Mesothelial cell of epicardium (in vitro differentiated cells): ENCODE data around the gene RYR1. TPM values are rescaled to one million over a fixed set of nuclear protein-coding genes. Genes with fewer than 3 reads are reported as not detected.

Experiments used
- DNase-seq, 2 experiments: peaks; one replicate each; pipeline ENCODE4 v3.0.0; 2021; ENCODE audit warnings: low spot score in 2 of 2; ENCODE audit not compliant: unreplicated experiment in 2 of 2
- H3K27ac Mint-ChIP-seq: 2 replicates; pipeline ENCODE4 v1.8.0; 2021; ENCODE audit warnings: mixed read lengths
- H3K27me3 Mint-ChIP-seq: 2 replicates; pipeline ENCODE4 v1.8.0; 2021; ENCODE audit warnings: low read depth, mixed read lengths
- H3K36me3 Mint-ChIP-seq: 2 replicates; pipeline ENCODE4 v1.8.0; 2021; ENCODE audit warnings: mixed read lengths
- H3K4me1 Mint-ChIP-seq: 2 replicates; pipeline ENCODE4 v1.8.0; 2021; ENCODE audit warnings: mixed read lengths
- H3K4me3 Mint-ChIP-seq: 2 replicates; pipeline ENCODE4 v1.8.0; 2021; ENCODE audit warnings: mild to moderate bottlenecking, moderate library complexity, mixed read lengths
- H3K9me3 Mint-ChIP-seq: 2 replicates; pipeline ENCODE4 v1.8.0; 2021; ENCODE audit warnings: mixed read lengths
- CTCF ChIP-seq: fragments of 200-600 bp; sonication (generic); IDR thresholded peaks from one replicate; pipeline ENCODE4 v1.5.0; 2021; ENCODE audit warnings: antibody characterized with exemption; ENCODE audit not compliant: unreplicated experiment
- total RNA-seq: library from RNA; stranded (reverse); gene quantifications from 3 replicates; pipeline ENCODE4 v1.2.1, GENCODE V29; 2021

Gene RYR1
- 0.20 to 0.49 TPM (median 0.27 TPM) in 3 replicates for total RNA-seq

DNA sequence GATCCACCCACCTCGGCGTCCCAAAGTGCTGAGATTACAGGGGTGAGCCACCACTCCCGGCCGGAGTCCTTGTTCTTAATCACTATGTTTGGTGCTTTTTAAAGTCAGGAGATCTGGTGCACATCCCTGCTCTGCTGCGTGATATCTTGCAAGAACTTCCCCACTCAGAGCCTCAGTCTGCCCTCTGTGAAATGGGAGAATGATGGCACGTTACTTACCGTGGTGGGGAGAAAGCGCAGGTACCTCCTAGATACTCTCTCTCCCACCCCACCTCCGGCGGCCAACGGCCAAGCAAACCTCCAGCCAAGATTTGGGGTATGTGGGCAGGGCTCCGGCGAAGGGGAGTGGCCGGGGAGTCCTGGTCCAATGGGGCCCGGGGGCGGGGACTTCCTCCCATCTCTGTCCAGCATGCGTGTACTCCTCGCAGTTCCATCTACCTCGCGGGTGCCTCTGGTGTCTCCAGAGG, at the start of gene RYR1:
Gene RYR1, plus strand, starts transcription at position 424 of the 466 bp plus-strand sequence. CDS start 139 bp downstream, outside the sequence.
- Mint-ChIP-seq H3K4me3 (no peak within 1 kb of the TSS), H3K4me1 (peaks cover 8% of the 10 kb centered on the region), H3K27ac (no peak within 1 kb of the TSS), H3K27me3 (peaks cover 31% of the 10 kb centered on the region), H3K36me3 (no peaks in the 10 kb centered on the region), H3K9me3 (no peaks in the 10 kb centered on the region)
- no peak for DNase-seq
- TF ChIP-seq CTCF = no peak

GRCh38 chr19:38383743-38384142, 49.7 kb upstream of the RYR1 start:
- peaks cover 10% of the 10 kb centered on the region for H3K27me3 Mint-ChIP-seq
- H3K9me3 Mint-ChIP-seq = no peaks in the 10 kb centered on the region
- no peak overlapping the region for H3K4me3 Mint-ChIP-seq
- H3K36me3 Mint-ChIP-seq = peaks cover 33% of the 10 kb centered on the region
- no peak for TF ChIP-seq CTCF
- DNase-seq = no peak
- H3K4me1 Mint-ChIP-seq = peaks cover 8% of the 10 kb centered on the region
- no peak overlapping the region for H3K27ac Mint-ChIP-seq

- no peak for TF ChIP-seq CTCF
- Mint-ChIP-seq H3K4me3 (no peak overlapping the region), H3K27me3 (peaks cover 11% of the 10 kb centered on the region), H3K9me3 (no peaks in the 10 kb centered on the region), H3K36me3 (peaks cover 31% of the 10 kb centered on the region), H3K27ac (peak overlapping the region; percentile 12), H3K4me1 (peaks cover 10% of the 10 kb centered on the region)
- no peak for DNase-seq
Observed at GRCh38 chr19:38384209-38385027, 49.1 kb upstream of the RYR1 start.

GRCh38 chr19:38385057-38385803, 48.3 kb upstream of the RYR1 start:
- peaks cover 14% of the 10 kb centered on the region for H3K4me1 Mint-ChIP-seq
- no peak for TF ChIP-seq CTCF
- no peak for DNase-seq
- peaks cover 27% of the 10 kb centered on the region for H3K36me3 Mint-ChIP-seq
- H3K4me3 Mint-ChIP-seq = no peak overlapping the region
- H3K27me3 Mint-ChIP-seq = peaks cover 15% of the 10 kb centered on the region
- no peaks in the 10 kb centered on the region for H3K9me3 Mint-ChIP-seq
- H3K27ac Mint-ChIP-seq = no peak overlapping the region

- Mint-ChIP-seq H3K4me3 (no peak overlapping the region), H3K4me1 (peaks cover 14% of the 10 kb centered on the region), H3K36me3 (peaks cover 26% of the 10 kb centered on the region), H3K9me3 (no peaks in the 10 kb centered on the region), H3K27me3 (peaks cover 17% of the 10 kb centered on the region), H3K27ac (no peak overlapping the region)
- no peak for TF ChIP-seq CTCF
- no peak for DNase-seq
Observed at GRCh38 chr19:38385804-38386257, 47.7 kb upstream of the RYR1 start.
